Heart left ventricle (tissue), 13 donors: ENCODE data around the gene DNAJC25.

ENCODE experiments used
- CTCF ChIP-seq, 12 donors: fragments of 200-600 bp; sonication (generic) in 4 of 12; IDR thresholded peaks; one replicate each; pipeline versions ENCODE4 v1.5.0 to v1.8.0; 2018 to 2022; ENCODE audit warnings: antibody characterized with exemption in 12 of 12, mild to moderate bottlenecking in 5 of 12
- POLR2A ChIP-seq, 2 donors: fragments of 450-650 bp; IDR thresholded peaks; one replicate each; pipeline ENCODE4 v1.6.1; 2017; ENCODE audit warnings: antibody characterized with exemption in 2 of 2, mild to moderate bottlenecking in 2 of 2, moderate library complexity in 2 of 2
- donor health status: ischemic (EF 13 %, LVEDD 7.1; RV severe dilation, severe dysfunction).
- donor health status: DM: no; HTN: yes; CAD: no.
- donor health status: DM: no; HTN: no; CAD: no.
- donor health status: ischemic (EF 25% LVEDD 6.9; RV normal size, moderate dysfunction).
- donor health status: ischemic (EF 25% LVEDD 5.7; RV mildly dilated, moderate dysfunction).
- donor health status: ischemic (EF 35%, LVEDD 5.7; RV mildly dilated, moderate dysfunction).
- donor health status: nonischemic (EF 11% LVEDD 7.7; RV severe dilation, severe dysfunction).
- donor health status: DM: yes; HTN: yes; CAD: no.
- donor health status: PGD.
- donor health status: ischemic (EF 29% LVEDD 5.4; RV normal size, mild dysfunction).
- donor health status: nonischemic (EF 23%, LVEDD 6.1; RV moderate dilation, normal function).

- TF ChIP-seq POLR2A (IDR thresholded peaks at IDR 0.05): no peak
- TF ChIP-seq CTCF (IDR thresholded peaks at IDR 0.05): no peak
Measured at GRCh38 chr9:111586378-111586777, 44.8 kb upstream of the DNAJC25 start.
